Measurements from ENCODE around the gene ADH5. TPM values are rescaled to one million over a fixed set of nuclear protein-coding genes. Genes with fewer than 3 reads are reported as not detected.

The ADH5 gene
- total RNA-seq, 1 experiment from 2014 or later = 161 TPM

- H3K36me3 ChIP-seq (ENCODE audit: control insufficient read depth, insufficient read depth, low read length) = peaks cover 6% of the 10 kb centered on the region
- no peak for DNase-seq
- no peaks in the 10 kb centered on the region for H3K9me3 ChIP-seq
- TF ChIP-seq CTCF (IDR thresholded peaks at IDR 0.05; ENCODE audit: insufficient read depth in 1 of 2, low read depth in 1 of 2, low read length in 1 of 2, severe bottlenecking in 1 of 2, unreplicated experiment in 1 of 2) = no peak
- no peaks in the 10 kb centered on the region for H3K4me1 ChIP-seq
- CTCF ChIA-PET = no interaction called here
- Mint-ChIP-seq H3K36me3 (ENCODE audit: insufficient read depth, unreplicated experiment) (peaks cover 90% of the 10 kb centered on the region), H3K27me3 (ENCODE audit: insufficient read depth, unreplicated experiment) (no peaks in the 10 kb centered on the region), H3K9me3 (ENCODE audit: unreplicated experiment) (no peaks in the 10 kb centered on the region), H3K4me1 (ENCODE audit: low read depth, unreplicated experiment) (no peaks in the 10 kb centered on the region), H3K27ac (ENCODE audit: unreplicated experiment) (no peak overlapping the region), H3K4me3 (ENCODE audit: unreplicated experiment) (no peak overlapping the region)
- POLR2A ChIA-PET = no interaction called here
- intact Hi-C loops (cut with micrococcal nuclease; ENCODE audit: unreplicated experiment) = no loop called here
- H3K27me3 ChIP-seq (replicated peaks; ENCODE audit: control insufficient read depth, insufficient read depth, low read length) = no peaks in the 10 kb centered on the region
- H3K4me3 ChIP-seq (ENCODE audit: low read depth, low read length) = no peak overlapping the region
- no TSS peak for BruUV-seq (replicated peaks)
Observed at GRCh38 chr4:99079625-99080295, 8.8 kb downstream of the ADH5 start.

- no peak for DNase-seq
- Mint-ChIP-seq H3K27ac (ENCODE audit: unreplicated experiment) (no peak overlapping the region), H3K36me3 (ENCODE audit: insufficient read depth, unreplicated experiment) (peaks cover 86% of the 10 kb centered on the region), H3K9me3 (ENCODE audit: unreplicated experiment) (no peaks in the 10 kb centered on the region), H3K4me3 (ENCODE audit: unreplicated experiment) (no peak overlapping the region), H3K4me1 (ENCODE audit: low read depth, unreplicated experiment) (no peaks in the 10 kb centered on the region), H3K27me3 (ENCODE audit: insufficient read depth, unreplicated experiment) (no peaks in the 10 kb centered on the region)
- intact Hi-C loops (cut with micrococcal nuclease; ENCODE audit: unreplicated experiment) = no loop called here
- Histone ChIP-seq H3K4me1 (no peaks in the 10 kb centered on the region), H3K27me3 (replicated peaks; ENCODE audit: control insufficient read depth, insufficient read depth, low read length) (no peaks in the 10 kb centered on the region), H3K4me3 (ENCODE audit: low read depth, low read length) (no peak overlapping the region), H3K9me3 (no peaks in the 10 kb centered on the region), H3K36me3 (ENCODE audit: control insufficient read depth, insufficient read depth, low read length) (peaks cover 5% of the 10 kb centered on the region)
- ChIA-PET POLR2A (no interaction called here), CTCF (no interaction called here)
- no TSS peak for BruUV-seq (replicated peaks)
- TF ChIP-seq CTCF (IDR thresholded peaks at IDR 0.05; ENCODE audit: insufficient read depth in 1 of 2, low read depth in 1 of 2, low read length in 1 of 2, severe bottlenecking in 1 of 2, unreplicated experiment in 1 of 2) = no peak
Observed at GRCh38 chr4:99078931-99079624, 9.5 kb downstream of the ADH5 start.

- TF ChIP-seq CTCF (IDR thresholded peaks at IDR 0.05; ENCODE audit: insufficient read depth in 1 of 2, low read depth in 1 of 2, low read length in 1 of 2, severe bottlenecking in 1 of 2, unreplicated experiment in 1 of 2) = no peak
- H3K4me3 Mint-ChIP-seq (ENCODE audit: unreplicated experiment) = no peak overlapping the region
- no peaks in the 10 kb centered on the region for H3K4me1 Mint-ChIP-seq (ENCODE audit: low read depth, unreplicated experiment)
- Histone ChIP-seq H3K27me3 (replicated peaks; ENCODE audit: control insufficient read depth, insufficient read depth, low read length) (no peaks in the 10 kb centered on the region), H3K9me3 (no peaks in the 10 kb centered on the region), H3K36me3 (ENCODE audit: control insufficient read depth, insufficient read depth, low read length) (peaks cover 2% of the 10 kb centered on the region), H3K4me3 (ENCODE audit: low read depth, low read length) (no peak overlapping the region), H3K4me1 (no peaks in the 10 kb centered on the region)
- peaks cover 85% of the 10 kb centered on the region for H3K36me3 Mint-ChIP-seq (ENCODE audit: insufficient read depth, unreplicated experiment)
- H3K9me3 Mint-ChIP-seq (ENCODE audit: unreplicated experiment) = no peaks in the 10 kb centered on the region
- BruUV-seq (replicated peaks) = no TSS peak
- DNase-seq = no peak
- ChIA-PET CTCF (no interaction called here), POLR2A (no interaction called here)
- intact Hi-C loops (cut with micrococcal nuclease; ENCODE audit: unreplicated experiment) = no loop called here
- H3K27ac Mint-ChIP-seq (ENCODE audit: unreplicated experiment) = no peak overlapping the region
- no peaks in the 10 kb centered on the region for H3K27me3 Mint-ChIP-seq (ENCODE audit: insufficient read depth, unreplicated experiment)
Observed at GRCh38 chr4:99078336-99078735, 10.3 kb downstream of the ADH5 start.
